ENCODE results near the gene C5orf15.

- no peak for TF ChIP-seq CTCF (IDR thresholded peaks at IDR 0.05)
- no peak for TF ChIP-seq POLR2A (IDR thresholded peaks at IDR 0.05)
- no peak for TF ChIP-seq EP300 (IDR thresholded peaks at IDR 0.05; ENCODE audit: low read depth)
Measured at GRCh38 chr5:133912951-133913350, 55.5 kb downstream of the C5orf15 start.

Data from transverse colon (tissue), 3 donors.